Measurements from ENCODE around the gene SNX32. TPM values are rescaled to one million over a fixed set of nuclear protein-coding genes. Genes with fewer than 3 reads are reported as not detected.

Gene SNX32
- total and polyA plus RNA-seq, 9 of the 15 experiments (the other 6 are each of a cell fraction or from before 2014, with no cell fraction given) = 0.03 TPM; not detected in 7

GRCh38 chr11:65896034-65896999, 62.6 kb downstream of the SNX32 start (continued):
- TF ChIP-seq CREB1 (IDR thresholded peaks at IDR 0.05) (peak; percentile 16; the same call in 1 of the 2 replicates), CREB1 (CRISPR knock-in tag; IDR thresholded peaks at IDR 0.05) (no peak), BCLAF1 (IDR thresholded peaks at IDR 0.05; ENCODE audit: borderline replicate concordance in 1 of 2, control insufficient read depth in 1 of 2, low read depth in 2 of 2, low read length in 1 of 2) (0 out of 4 replicates have a peak, but pooled peaks of 1 of the 2 experiments have one; percentile 25), CBX1 (IDR thresholded peaks at IDR 0.05; ENCODE audit: low read depth) (no peak), PHB2 (IDR thresholded peaks at IDR 0.05; ENCODE audit: low read depth) (no peak), ZNF165 (CRISPR knock-in tag; IDR thresholded peaks at IDR 0.05; ENCODE audit: borderline replicate concordance) (no peak), POLR2AphosphoS5 (IDR thresholded peaks at IDR 0.05; ENCODE audit: control insufficient read depth, insufficient read depth, low read depth, low read length) (peak; percentile 57), USF1 (CRISPR knock-in tag; IDR thresholded peaks at IDR 0.05) (no peak), TSHZ1 (CRISPR knock-in tag; IDR thresholded peaks at IDR 0.05) (no peak), ZNF717 (CRISPR knock-in tag; IDR thresholded peaks at IDR 0.05) (no peak), TAF15 (IDR thresholded peaks at IDR 0.05; ENCODE audit: low read depth, low read length) (no peak), E2F6 (IDR thresholded peaks at IDR 0.05; ENCODE audit: borderline replicate concordance in 1 of 2, extremely low read depth in 1 of 2, insufficient read depth in 1 of 2, insufficient read length in 1 of 2, low read depth in 1 of 2, low read length in 1 of 2, poor library complexity in 1 of 2, severe bottlenecking in 1 of 2) (no peak), THRB (CRISPR knock-in tag; conservative IDR thresholded peaks at IDR 0.05) (peak; percentile 87), PHF8 (IDR thresholded peaks at IDR 0.05; ENCODE audit: borderline replicate concordance, low read length) (no peak), ESRRA (IDR thresholded peaks at IDR 0.05; ENCODE audit: borderline replicate concordance, low read depth) (no peak)
